Measurements from ENCODE around the gene PRAMEF14.
A peak's percentile ranks its signal among the peaks of the same experiment; 100 is the strongest.
"Not testable (repeated sequence)": the region's sequence is repeated elsewhere in the genome, so short reads cannot be mapped to it uniquely, and the experiment has no call there.

DNA sequence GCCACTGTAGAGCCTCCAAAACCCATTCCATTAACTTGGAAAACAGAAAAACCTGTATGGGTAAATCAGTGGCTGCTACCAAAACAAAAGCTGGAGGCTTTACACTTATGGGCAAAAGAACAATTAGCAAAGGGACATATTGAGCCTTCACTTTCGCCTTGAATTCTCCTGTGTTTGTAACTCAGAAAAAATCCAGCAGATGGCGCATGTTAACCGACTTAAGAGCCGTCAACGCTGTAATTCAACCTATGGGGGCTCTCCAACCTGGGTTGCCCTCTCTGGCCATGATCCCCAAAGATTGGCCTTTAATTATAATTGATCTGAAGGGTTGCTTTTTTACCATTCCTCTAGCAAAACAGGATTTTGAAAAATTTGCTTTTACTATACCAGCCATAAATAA lies 9.8 kb upstream of the PRAMEF14 start:
- TF ChIP-seq, protein P1, sequence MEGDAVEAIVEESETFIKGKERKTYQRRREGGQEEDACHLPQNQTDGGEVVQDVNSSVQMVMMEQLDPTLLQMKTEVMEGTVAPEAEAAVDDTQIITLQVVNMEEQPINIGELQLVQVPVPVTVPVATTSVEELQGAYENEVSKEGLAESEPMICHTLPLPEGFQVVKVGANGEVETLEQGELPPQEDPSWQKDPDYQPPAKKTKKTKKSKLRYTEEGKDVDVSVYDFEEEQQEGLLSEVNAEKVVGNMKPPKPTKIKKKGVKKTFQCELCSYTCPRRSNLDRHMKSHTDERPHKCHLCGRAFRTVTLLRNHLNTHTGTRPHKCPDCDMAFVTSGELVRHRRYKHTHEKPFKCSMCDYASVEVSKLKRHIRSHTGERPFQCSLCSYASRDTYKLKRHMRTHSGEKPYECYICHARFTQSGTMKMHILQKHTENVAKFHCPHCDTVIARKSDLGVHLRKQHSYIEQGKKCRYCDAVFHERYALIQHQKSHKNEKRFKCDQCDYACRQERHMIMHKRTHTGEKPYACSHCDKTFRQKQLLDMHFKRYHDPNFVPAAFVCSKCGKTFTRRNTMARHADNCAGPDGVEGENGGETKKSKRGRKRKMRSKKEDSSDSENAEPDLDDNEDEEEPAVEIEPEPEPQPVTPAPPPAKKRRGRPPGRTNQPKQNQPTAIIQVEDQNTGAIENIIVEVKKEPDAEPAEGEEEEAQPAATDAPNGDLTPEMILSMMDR (IDR thresholded peaks at IDR 0.05): peak; percentile 12 to 53 (median 44)
- TF ChIP-seq POLR2A (IDR thresholded peaks at IDR 0.05): not testable (repeated sequence)

Measured in Peyer's patch (tissue), 4 donors.